Stimulated activated CD8-positive, alpha-beta memory T cell treated with anti-CD3 and anti-CD28 coated beads, Interleukin-2, amount 100 ng/mL, for 48 hours (primary cell): ENCODE measurements around the gene PTPN3.

ENCODE experiments used
- DNase-seq, 2 donors: peaks; one replicate each; pipeline ENCODE4 v3.0.0-alpha.2; 2020; ENCODE audit warnings: low read depth in 2 of 2

The PTPN3 gene

DNA sequence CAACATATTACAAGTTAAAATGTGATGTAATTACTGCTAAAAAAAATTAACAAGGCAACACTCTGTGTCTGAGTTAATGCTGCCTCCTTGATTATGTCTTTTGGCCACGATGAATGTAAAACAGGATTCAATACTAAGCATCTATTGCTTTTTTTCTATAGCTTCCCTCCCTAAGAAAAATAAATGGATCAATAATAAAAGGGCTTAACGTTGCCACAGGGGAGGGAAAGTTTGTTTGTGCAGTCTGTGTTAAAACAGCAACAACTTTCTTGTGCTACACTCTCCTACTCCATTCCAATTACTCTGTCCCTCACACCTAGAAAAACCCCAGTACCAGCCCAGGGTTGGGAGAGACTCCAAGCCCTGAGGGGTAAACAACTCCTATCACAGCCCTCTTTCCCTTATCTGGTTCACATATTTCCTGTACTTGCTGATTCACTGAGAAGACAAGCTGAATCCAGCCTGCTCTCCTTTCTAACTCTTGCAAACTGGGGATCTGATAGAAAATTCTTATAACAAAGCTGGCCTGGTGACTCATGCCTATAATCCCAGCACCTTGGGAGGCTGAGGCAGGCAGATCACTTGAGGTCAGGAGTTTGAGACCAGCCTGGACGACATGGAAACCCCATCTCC, 44.8 kb downstream of the PTPN3 start:
- no peak for DNase-seq

DNA sequence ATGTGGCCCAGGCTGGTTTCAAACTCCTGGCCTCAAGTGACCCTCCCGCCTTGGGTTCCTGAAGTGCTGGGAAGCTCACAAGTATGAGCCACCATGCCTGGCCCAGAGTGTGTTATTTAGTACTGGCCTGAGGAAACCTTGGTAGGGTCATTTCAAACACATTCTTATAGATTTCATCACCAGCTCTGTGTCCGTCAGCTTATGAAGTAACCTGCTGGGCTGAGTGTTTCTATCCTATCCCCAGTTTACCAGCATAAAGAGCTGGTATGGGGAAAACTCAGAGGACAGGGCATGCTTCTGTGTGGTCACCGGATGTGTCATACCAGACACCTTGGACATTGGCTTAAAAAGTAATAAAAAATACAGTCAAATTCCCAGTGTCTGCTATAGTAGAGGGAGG, 45.3 kb downstream of the PTPN3 start:
- DNase-seq = no peak

DNA sequence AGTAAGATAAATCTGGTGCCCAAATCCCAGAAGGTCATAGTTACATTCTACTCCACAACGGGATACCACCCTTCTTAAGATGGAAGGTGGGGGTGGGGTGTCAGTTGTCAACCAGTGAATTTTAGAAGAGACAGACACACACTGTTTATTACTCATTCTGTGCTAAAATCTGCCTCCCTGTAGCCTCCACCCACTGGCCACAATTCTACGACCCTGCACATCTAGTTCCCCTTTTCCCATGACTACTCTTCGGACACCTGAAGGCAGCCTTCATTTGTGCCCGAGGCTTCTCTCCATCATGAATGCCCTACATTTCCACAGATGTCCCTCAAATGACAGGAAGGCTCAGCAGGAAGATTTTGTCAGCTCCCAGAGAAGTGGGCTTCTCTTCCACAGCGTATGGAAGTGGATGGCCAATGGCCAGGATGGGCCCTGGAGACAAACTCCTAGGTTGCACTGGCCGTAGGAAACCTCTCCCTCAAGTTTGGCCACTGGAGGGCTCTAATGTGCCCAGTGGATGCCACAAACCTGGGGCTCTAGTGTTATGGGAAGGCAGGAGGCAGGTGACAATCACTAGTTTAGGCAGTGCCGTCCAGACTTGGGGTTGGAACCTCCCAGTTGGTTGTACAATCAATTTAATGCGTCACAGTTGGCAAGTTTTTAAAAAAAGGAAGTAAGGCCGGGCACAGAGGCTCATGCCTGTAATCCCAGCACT, 46.6 kb downstream of the PTPN3 start:
- DNase-seq = no peak

DNA sequence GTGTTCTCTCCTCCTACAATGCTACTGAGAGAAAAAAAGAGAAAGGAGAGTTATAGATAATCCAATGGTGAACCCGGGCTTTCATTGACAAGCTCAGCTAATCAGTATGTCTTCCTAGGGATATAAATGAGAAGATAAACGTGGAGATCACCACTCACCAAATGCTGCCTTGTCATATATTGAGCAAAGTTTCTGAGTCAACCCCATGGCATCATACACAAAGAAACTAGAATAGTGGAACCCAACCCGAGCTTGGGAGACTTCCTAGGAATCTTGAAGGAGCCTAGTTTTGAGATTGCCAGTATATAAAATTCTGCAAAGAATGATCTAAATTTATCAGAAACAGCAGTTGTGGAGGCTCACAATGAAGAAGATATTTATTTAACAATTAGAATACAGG, 47.8 kb downstream of the PTPN3 start:
- no peak for DNase-seq

DNA sequence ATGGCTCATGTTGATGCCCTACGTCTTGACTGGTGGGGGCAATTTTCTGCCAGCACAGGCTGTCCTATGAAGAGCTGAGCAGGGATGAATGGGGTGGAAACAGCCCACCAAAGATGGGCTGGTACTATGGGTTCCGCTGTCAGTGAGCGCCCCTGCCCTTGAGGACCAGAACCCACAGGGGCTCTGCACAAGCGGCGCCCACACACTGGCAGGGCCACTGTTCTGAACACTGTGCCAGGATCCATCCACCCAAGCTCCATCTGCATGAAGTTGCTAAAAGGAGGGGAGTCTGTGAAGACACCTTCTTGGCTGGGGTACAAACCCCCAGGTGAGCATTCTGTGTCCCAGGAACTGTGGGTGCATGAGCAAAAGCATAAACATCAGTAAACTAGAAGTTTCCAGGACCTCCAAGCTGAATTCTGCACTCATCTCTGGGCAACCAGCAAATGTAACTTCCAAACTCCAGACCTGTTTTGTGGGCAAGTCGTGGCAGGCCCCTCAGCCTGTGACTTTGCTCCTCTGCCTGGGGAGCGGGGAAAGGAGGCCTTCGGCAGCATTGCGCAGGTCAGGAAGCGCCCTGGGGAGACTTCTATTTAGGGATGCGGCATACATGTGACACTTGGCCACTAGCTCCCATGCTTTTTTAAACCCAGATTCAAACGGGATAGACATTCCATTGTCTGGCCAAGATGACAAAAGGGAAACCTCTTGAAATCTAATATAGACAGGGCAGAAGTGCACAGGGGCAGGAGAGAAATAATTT, 48.9 kb downstream of the PTPN3 start:
- DNase-seq = no peak

DNA sequence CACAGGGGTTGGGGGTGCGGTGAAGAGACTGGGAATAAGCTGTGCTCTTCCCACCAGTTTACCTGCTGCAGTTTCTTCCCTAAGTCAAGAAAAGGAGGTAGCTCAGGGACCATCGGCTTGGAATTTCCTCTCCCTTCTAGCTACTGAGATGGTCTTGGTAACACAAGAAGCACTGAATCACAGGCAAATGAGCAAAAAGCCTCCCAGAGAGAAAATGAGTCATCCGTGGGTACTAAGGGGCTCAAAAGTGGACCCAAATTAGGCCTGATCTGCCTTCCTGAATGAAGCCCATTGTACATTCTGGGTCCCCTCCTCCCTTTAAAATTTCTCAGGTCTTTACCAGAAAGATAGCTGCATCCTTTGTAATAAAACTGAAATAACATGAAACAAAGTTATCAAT, 49.9 kb downstream of the PTPN3 start:
- DNase-seq = no peak

DNA sequence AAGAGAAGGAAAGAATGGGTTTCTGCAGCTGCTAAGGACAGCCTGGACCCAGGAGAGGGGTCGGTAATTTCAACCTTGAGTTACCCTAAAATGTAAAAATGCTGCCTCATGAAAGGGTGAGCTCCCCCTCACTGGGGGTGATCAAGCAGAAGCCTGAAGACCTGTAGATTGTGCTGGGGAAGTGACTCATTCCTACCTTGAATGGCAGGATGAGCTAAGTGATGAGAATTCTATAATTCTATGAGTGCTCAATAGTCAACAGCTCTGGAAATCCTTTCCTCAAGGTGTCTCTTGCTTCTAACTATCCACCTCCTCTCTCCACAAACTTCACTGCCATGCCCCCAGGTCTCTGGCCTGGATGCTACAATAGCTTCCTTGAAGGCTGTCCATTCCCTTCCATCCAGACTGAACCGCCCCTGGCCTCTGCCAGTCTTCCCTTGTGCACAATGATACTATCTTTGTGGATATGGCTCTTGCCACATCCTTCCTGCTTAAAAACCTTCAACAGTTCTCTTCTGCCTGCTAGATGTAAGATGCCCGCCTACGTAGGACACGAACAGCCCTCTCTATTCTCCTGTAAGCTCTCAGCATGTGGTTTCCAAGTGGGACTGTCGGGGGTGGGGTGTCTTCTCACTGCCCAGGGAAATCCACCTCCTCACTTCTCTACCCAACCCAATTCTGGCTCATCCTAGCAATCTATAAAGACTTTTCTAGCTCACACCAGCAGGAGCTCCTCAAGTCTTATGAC, 50.6 kb downstream of the PTPN3 start:
- DNase-seq = no peak

DNA sequence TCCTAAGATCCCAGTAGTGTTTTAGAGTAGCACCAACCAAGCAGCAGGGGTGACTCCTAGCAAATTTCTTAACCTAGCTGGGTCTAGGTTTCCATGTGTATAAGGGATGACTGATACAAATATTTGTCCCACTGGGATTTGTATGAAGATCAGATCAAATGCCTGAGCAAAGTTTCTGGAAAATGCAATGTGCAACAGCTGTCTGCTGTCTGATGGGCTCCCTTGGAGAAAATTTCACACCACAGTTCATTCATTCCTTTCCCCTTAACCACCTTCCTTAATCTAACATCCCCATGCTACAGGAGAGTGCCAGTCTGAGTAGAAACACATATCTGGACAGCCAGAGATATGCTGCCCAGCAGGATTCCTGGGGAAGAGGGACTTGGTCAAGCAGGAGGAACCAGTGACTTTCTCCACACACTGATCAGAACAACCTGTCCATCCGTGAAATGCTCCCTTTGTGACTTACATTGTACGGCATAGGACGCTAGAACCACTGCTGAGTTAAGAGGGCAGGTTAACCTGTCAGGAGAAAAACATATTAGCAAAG, 53.3 kb downstream of the PTPN3 start:
- DNase-seq = no peak

DNA sequence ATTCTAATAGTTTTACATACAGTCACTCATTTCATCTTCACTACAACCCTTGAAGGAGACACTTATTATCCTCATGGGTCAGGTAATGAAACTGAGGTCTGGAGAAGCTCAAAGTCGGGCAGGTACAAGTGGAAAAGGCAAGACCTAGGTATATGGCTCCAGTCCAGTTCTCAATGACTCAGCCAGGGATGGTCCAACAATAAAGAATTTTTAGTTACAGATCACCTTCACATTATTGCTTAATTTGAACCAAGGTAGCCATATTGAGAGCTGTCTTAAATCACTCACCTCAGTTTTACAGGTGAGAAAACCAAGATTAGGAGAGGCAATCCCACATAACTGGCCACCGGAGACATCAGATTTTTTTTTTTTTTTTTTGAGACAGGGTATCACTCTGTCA, 55.4 kb downstream of the PTPN3 start:
- DNase-seq = no peak

DNA sequence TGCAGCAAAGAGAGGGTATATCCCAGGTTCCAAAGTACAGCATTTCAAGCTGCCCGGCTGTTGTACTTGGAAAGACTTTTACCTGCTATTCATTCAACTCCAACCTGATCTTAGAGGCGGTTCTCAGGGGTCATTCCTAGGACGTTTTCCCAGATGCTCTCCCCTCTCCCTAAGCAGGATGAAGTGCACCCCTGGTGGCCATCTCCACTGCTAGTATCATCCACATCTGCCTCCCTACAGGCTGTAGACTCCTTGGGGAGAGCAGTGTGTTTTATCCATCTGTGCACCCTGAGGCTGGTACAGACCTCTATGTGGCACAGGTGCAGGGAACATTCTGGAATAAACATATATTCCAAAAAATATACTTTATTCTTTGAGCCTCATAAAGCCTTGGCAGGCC, 56.8 kb downstream of the PTPN3 start:
- DNase-seq = no peak

DNA sequence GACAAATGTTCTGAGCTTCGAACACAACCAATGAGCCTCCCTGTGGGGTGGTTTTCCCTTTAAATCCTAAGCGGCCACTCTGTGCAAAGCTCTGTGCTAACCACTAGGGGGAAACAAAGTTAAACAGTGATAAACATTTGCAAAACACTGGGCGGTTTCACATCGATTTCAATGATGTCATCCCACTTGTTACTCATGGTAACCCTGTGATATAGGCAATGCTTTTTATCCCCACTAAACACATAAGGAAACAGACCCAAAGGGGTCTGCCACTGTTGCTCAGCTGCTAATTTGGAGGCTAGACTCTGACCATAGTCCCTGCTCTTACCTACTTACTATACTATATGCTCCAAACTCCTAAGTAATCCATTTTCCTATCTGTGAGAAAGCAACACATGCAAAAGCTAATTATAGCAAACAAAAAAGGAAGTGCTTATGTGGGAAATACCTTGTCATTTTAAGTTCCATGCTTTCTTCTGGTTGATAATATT, 57.3 kb downstream of the PTPN3 start:
- peak in 1 of 2 donors; percentile 22 for DNase-seq

DNA sequence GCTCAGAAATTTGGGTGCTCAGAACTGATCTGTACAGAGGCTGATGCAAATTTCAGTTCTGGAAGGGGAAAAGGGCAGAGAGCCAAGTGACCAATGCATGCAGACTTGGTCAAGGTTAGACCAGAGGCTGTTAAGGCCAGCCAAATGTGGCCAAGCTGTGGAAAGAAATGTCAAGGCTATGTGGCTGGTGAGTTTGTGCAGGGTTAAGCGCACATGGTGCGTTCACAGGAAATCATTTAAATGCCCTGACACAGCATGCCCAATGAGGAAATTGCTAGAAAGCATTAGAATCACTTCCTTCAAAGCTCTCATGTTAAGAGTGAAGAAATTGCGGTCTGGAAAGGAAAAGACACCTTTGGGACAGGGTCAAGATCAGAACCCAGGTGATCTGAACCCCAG, 58.0 kb downstream of the PTPN3 start:
- DNase-seq = no peak

DNA sequence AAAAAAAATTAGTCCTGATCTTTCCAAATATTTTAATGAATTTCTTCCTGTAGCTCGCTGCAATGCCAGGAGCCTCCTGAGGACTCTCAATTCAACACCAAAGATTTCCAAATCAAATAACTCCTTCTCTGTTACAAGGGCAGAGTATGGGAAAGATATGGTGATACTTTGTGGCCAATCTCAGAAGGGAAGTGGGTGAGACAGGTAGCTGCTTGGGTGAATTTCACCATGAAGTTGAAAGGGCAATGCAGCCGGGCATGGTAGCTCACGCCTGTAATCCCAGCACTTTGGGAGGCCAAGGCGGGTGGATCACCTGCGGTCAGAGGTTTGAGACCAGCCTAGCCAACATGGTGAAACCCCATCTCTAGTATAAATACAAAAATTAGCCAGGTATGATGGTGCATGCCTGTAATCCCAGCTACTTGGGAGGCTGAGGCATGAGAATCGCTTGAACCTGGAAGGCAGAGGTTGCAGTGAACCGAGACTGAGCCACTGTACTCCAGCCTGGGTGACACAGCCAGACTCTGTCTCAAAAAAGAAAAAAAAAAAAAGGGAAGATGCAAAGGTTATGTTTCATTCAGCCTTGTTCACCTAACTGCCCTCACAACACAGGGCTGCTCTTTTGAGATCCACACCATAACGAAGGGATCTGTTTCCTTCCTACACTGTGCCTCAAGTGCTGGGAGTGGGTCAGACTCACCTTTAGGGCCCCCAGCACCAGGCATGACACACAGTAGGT, 58.6 kb downstream of the PTPN3 start:
- DNase-seq = no peak

DNA sequence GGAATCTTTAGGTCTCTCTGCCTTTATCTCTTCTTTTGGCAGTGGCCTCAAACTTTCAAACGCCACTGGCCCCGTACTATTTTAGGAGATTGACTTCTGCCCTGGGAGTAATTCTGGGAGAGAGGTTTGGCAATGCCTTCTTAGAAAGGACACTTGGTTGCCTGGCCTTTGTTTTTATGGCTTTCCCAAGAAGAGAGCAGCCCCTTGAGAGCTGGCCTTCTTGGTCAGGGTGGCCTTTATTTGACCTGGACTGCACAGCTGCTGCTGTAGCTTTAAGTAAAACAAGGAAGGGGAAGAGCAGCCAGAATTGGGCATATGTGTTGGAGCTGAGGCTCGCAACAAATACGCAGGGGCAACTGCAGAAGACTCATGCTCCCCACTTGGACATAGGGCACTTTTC, 60.8 kb downstream of the PTPN3 start:
- no peak for DNase-seq

DNA sequence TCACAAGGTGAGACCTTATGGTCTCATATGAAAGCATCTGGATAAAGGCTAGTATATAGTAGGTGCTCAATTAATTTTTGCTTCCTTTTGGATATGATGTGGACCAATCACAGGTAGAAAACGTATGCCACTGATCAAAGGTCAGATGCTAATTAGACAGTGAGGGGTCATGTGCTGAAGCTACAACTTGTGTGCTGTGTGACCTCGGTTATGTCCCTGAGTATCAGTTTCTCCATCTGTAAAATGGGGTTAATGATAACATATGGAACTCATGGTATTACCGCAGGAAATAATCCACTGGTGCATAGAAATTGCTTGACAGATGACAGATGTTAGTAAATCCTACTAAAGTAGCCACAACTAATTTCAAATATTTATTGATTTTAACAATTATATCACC, 62.0 kb downstream of the PTPN3 start:
- DNase-seq = no peak

DNA sequence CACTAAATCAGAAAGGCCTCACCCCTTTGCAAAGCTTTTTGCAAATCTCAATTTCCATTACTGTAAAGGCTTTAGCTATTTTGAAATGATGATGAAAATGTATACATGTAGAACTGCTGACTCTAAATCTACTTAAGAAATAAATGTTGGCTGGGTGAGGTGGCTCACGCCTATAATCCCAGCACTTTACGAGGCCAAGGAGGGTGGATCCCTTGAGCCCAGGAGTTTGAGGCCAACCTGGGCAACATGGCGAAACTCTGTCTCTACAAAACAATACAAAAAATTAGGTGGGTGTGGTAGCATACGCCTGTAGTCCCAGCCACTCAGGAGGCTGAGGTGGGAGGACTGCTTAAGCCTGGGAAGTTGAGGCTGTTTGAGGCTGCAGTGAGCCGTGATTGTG, 64.6 kb downstream of the PTPN3 start:
- no peak for DNase-seq

DNA sequence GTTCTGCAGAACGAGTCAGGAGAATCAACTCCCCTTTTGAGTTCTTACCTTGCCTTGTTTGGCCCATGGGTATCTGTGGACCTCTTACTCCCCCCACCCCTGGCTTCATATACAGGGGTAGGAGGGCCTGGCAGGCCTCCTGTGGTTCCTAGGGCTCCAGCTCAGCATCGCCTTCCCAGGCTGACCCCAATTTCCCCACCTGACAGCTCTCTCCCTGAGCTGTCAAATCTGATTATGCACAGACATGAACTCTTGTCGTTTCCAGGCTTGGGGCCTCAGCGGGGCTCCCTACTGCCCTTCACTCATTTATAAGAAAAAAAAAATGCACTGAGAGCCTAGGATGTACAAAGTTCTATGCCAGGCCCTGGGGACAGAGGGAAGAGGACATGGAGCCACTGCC, 67.9 kb downstream of the PTPN3 start:
- no peak for DNase-seq

DNA sequence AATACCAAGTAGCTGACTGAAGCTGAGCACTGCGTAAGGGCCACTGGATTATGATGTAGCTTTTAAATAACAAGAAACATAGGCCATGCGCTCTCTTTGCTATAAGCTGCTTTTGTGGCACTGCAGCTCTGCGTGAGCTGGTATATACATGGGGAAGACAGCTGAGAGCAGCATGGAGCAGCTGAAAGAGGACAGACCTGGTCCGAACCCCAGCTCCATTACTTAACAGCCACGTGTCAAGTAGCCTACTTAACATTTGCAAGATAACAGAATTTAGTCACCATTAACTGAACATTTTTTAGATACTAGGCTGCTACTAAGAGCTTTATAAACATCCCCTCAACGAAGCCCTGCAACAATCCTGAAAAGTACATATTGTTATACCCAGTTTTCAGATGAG, 69.3 kb downstream of the PTPN3 start:
- DNase-seq = no peak

DNA sequence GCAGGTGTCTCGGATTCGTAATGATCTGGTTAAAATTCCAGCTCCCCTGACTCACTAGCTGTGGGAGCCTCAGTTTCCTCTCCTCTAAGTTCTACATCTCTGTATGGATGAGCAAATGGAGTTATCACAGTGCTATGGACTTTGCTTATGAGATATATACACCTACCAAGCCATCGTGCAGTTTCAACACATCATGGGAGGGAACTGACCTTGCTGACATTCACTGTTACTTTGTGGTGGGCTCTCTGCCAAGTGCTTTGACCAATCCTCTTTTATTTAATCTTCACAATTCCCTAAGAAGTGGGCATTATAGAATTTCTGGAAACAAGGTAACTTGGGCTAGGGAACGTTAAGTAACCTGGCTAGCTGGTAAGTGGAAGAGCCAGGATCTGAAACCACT, 70.2 kb downstream of the PTPN3 start:
- DNase-seq = no peak

DNA sequence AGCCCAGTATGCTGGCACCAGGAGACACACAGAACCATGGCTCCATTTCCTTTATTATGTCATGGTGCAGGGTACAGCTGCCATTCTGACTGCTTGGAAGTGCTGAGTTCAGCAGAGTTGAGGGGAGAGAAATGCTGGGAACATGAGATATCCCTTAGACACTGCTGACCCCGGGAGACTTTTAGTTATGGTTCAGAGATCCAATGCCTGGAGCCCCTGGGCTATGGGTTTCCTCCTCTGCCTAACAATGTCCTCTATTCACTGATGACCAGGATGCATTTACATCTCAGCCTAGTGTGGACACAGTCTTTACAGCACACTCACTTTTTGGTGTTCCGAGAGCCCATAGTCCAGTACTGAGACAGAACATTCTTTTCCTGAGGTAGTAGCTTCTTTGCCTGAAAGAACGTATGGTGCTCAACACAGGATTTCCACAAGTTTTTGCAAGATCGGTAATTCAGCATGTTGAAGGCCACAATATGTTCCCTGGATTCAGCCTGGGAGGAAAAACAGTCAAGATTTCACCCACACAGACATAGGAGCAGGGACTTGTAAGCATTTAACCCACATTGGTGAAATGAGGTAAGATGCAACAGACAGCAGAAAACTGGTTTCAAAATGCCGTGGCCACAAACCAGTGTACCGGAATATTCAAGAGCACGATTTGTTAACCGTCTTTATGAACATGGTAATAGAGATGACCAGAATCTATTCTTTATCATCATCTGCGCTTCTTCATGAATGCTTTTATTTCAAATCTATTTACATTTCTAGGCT, 71.3 kb downstream of the PTPN3 start:
- DNase-seq = no peak
